Activated CD8-positive, alpha-beta T cell treated with anti-CD3 and anti-CD28 coated beads for 36 hours (primary cell): ENCODE measurements around the gene TXNDC2. TPM values are rescaled to one million over a fixed set of nuclear protein-coding genes. Genes with fewer than 3 reads are reported as not detected.

Experiments
- ATAC-seq: fragments of 200-7000 bp; cut with Tn5 transposase; one replicate; pipeline ENCODE4 v1.10.0; 2021; ENCODE audit warnings: mild to moderate bottlenecking, moderate library complexity
- CTCF ChIA-PET: fragments of 350-600 bp; sonication (Branson Sonifier 250); formaldehyde crosslinking; loops from one replicate; lab custom pipeline; 2021; ENCODE audit warnings: antibody characterized with exemption; lab: Charles Lee
- POLR2A ChIA-PET: fragments of 350-600 bp; sonication (Branson Sonifier 250); formaldehyde crosslinking; loops from one replicate; lab custom pipeline; 2021; ENCODE audit warnings: antibody characterized with exemption; lab: Charles Lee
- DNase-seq: peaks from one replicate; pipeline ENCODE4 v3.0.0-alpha.2; 2020
- H3K27ac Mint-ChIP-seq: one replicate; pipeline ENCODE4 v1.8.0; 2021; ENCODE audit warnings: mild to moderate bottlenecking, mixed read lengths
- H3K27me3 Mint-ChIP-seq: one replicate; pipeline ENCODE4 v1.8.0; 2021; ENCODE audit warnings: mixed read lengths
- H3K36me3 Mint-ChIP-seq: one replicate; pipeline ENCODE4 v1.8.0; 2021; ENCODE audit warnings: low read depth, mixed read lengths
- H3K4me1 Mint-ChIP-seq: one replicate; pipeline ENCODE4 v1.8.0; 2021; ENCODE audit warnings: low read depth, mixed read lengths
- H3K4me3 Mint-ChIP-seq: one replicate; pipeline ENCODE4 v1.8.0; 2021; ENCODE audit warnings: mild to moderate bottlenecking, moderate library complexity, mixed read lengths
- H3K9me3 Mint-ChIP-seq: one replicate; pipeline ENCODE4 v1.8.0; 2021; ENCODE audit warnings: mixed read lengths
- CTCF ChIP-seq: fragments of 200-600 bp; IDR thresholded peaks from one replicate; pipeline ENCODE4 v1.8.0; 2022; ENCODE audit warnings: antibody characterized with exemption, mild to moderate bottlenecking
- intact Hi-C: fragments of 100-400 bp; cut with micrococcal nuclease; formaldehyde crosslinking; loops from one replicate; pipeline ENCODE4 v1.10.0; 2022
- total RNA-seq, 2 experiments: library from RNA; stranded (reverse); gene quantifications; one replicate each; pipeline ENCODE4 v1.2.3, GENCODE V29; 2021

Gene TXNDC2
- not detected for total RNA-seq

- ChIA-PET POLR2A (no interaction called here), CTCF (no interaction called here)
- Mint-ChIP-seq H3K4me1 (no peaks in the 10 kb centered on the region), H3K36me3 (no peaks in the 10 kb centered on the region), H3K9me3 (no peaks in the 10 kb centered on the region), H3K4me3 (no peak within 1 kb of the TSS), H3K27ac (no peak within 1 kb of the TSS), H3K27me3 (no peaks in the 10 kb centered on the region)
- no peak for TF ChIP-seq CTCF
- DNase-seq (no peak), ATAC-seq (peak; percentile 37)
- intact Hi-C loops, result no loop called here
These were observed at the start of gene TXNDC2 for GRCh38 chr18:9885170-9886004. Gene TXNDC2 (plus strand): TSS chr18:9885973. CDS start chr18:9886681, 708 bp downstream.

- intact Hi-C loops, result no loop called here
- no peak overlapping the region for H3K27ac Mint-ChIP-seq
- no peaks in the 10 kb centered on the region for H3K36me3 Mint-ChIP-seq
- ChIA-PET CTCF (no interaction called here), POLR2A (interaction anchor here (0.6 kb wide), 1 partner anchor 92 kb away, joined by 3 read pairs; no protein-coding TSS in a partner anchor)
- DNase-seq (no peak), ATAC-seq (no peak)
- H3K4me1 Mint-ChIP-seq, result no peaks in the 10 kb centered on the region
- TF ChIP-seq CTCF, result no peak
- H3K27me3 Mint-ChIP-seq, result peaks cover 11% of the 10 kb centered on the region
- H3K9me3 Mint-ChIP-seq, result no peaks in the 10 kb centered on the region
- no peak overlapping the region for H3K4me3 Mint-ChIP-seq
These were observed 47.5 kb upstream of the TXNDC2 start for GRCh38 chr18:9838144-9838877.

- ChIA-PET CTCF (no interaction called here), POLR2A (interaction anchor here (0.6 to 0.9 kb wide), 2 partner anchors 91 to 200 kb away, joined by 3 read pairs; no protein-coding TSS in a partner anchor)
- ATAC-seq (no peak), DNase-seq (no peak)
- no peak overlapping the region for H3K4me3 Mint-ChIP-seq
- H3K36me3 Mint-ChIP-seq, result no peaks in the 10 kb centered on the region
- intact Hi-C loops, result no loop called here
- H3K4me1 Mint-ChIP-seq, result no peaks in the 10 kb centered on the region
- peaks cover 11% of the 10 kb centered on the region for H3K27me3 Mint-ChIP-seq
- H3K9me3 Mint-ChIP-seq, result no peaks in the 10 kb centered on the region
- H3K27ac Mint-ChIP-seq, result no peak overlapping the region
- TF ChIP-seq CTCF, result no peak
These were observed 46.6 kb upstream of the TXNDC2 start for GRCh38 chr18:9839211-9839610.

- no peaks in the 10 kb centered on the region for H3K9me3 Mint-ChIP-seq
- intact Hi-C loops, result no loop called here
- CTCF ChIA-PET, result no interaction called here
- no peak for TF ChIP-seq CTCF
- H3K27me3 Mint-ChIP-seq, result peaks cover 11% of the 10 kb centered on the region
- POLR2A ChIA-PET, result interaction anchor here (0.9 kb wide), 1 partner anchor 201 kb away, joined by 3 read pairs; no protein-coding TSS in a partner anchor
- ATAC-seq (no peak), DNase-seq (no peak)
- no peak overlapping the region for H3K27ac Mint-ChIP-seq
- no peaks in the 10 kb centered on the region for H3K4me1 Mint-ChIP-seq
- H3K4me3 Mint-ChIP-seq, result no peak overlapping the region
- no peaks in the 10 kb centered on the region for H3K36me3 Mint-ChIP-seq
These were observed 45.9 kb upstream of the TXNDC2 start for GRCh38 chr18:9839853-9840252.

GRCh38 chr18:9841752-9842151, 44.0 kb upstream of the TXNDC2 start:
- DNase-seq, result no peak
- CTCF ChIA-PET, result no interaction called here

More at GRCh38 chr18:9841752-9842151, 44.0 kb upstream of the TXNDC2 start:
- no peak for ATAC-seq
- POLR2A ChIA-PET, result no interaction called here
- no peak overlapping the region for H3K4me3 Mint-ChIP-seq
- no peaks in the 10 kb centered on the region for H3K9me3 Mint-ChIP-seq
- H3K27ac Mint-ChIP-seq, result no peak overlapping the region
- TF ChIP-seq CTCF, result no peak
- no peaks in the 10 kb centered on the region for H3K4me1 Mint-ChIP-seq
- no peaks in the 10 kb centered on the region for H3K36me3 Mint-ChIP-seq
- peaks cover 8% of the 10 kb centered on the region for H3K27me3 Mint-ChIP-seq
- intact Hi-C loops, result no loop called here
